ENCODE data around the gene DCST1.

- TF ChIP-seq, protein P1, sequence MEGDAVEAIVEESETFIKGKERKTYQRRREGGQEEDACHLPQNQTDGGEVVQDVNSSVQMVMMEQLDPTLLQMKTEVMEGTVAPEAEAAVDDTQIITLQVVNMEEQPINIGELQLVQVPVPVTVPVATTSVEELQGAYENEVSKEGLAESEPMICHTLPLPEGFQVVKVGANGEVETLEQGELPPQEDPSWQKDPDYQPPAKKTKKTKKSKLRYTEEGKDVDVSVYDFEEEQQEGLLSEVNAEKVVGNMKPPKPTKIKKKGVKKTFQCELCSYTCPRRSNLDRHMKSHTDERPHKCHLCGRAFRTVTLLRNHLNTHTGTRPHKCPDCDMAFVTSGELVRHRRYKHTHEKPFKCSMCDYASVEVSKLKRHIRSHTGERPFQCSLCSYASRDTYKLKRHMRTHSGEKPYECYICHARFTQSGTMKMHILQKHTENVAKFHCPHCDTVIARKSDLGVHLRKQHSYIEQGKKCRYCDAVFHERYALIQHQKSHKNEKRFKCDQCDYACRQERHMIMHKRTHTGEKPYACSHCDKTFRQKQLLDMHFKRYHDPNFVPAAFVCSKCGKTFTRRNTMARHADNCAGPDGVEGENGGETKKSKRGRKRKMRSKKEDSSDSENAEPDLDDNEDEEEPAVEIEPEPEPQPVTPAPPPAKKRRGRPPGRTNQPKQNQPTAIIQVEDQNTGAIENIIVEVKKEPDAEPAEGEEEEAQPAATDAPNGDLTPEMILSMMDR (conservative IDR thresholded peaks at IDR 0.05; ENCODE audit: low read depth, low read length): no peak
- no peak for TF ChIP-seq EZH2 (IDR thresholded peaks at IDR 0.05; ENCODE audit: borderline replicate concordance, low read depth, low read length, poor library complexity, severe bottlenecking)
These were observed 16.3 kb downstream of the DCST1 start for GRCh38 chr1:155049651-155050559.
